GM23248 (cell line): ENCODE data around the gene FOSL2. TPM values are rescaled to one million over a fixed set of nuclear protein-coding genes. Genes with fewer than 3 reads are reported as not detected.

Experiments
- DNase-seq: peaks from one replicate; pipeline ENCODE4 v3.0.0-alpha.2; 2015
- H2AFZ ChIP-seq: fragments of 200-600 bp; sonication (generic); 2 replicates; pipeline ENCODE4 v1.6.1; 2016; ENCODE audit warnings: antibody characterized with exemption
- H3F3A ChIP-seq: fragments of 200-600 bp; sonication (generic); 2 replicates; pipeline ENCODE4 v1.6.1; 2016; ENCODE audit warnings: mild to moderate bottlenecking, antibody characterized with exemption, mixed run types; ENCODE audit not compliant: insufficient read depth
- H3K27ac ChIP-seq: fragments of 200-600 bp; sonication (generic); 2 replicates; pipeline ENCODE4 v1.5.1; 2016; ENCODE audit warnings: mild to moderate bottlenecking
- H3K27me3 ChIP-seq: fragments of 200-600 bp; sonication (generic); replicated peaks from 2 replicates; pipeline ENCODE4 v1.6.1; 2016; ENCODE audit warnings: mild to moderate bottlenecking; ENCODE audit not compliant: insufficient read depth
- H3K36me3 ChIP-seq: fragments of 200-600 bp; sonication (generic); 2 replicates; pipeline ENCODE4 v1.6.1; 2016; ENCODE audit warnings: low read depth, mild to moderate bottlenecking
- H3K4me1 ChIP-seq: fragments of 200-600 bp; sonication (generic); 2 replicates; pipeline ENCODE4 v1.6.1; 2016; ENCODE audit warnings: mild to moderate bottlenecking; ENCODE audit not compliant: insufficient read depth
- H3K4me2 ChIP-seq: fragments of 200-600 bp; sonication (generic); one replicate; pipeline ENCODE4 v1.6.1; 2016; ENCODE audit warnings: mild to moderate bottlenecking; ENCODE audit not compliant: unreplicated experiment
- H3K4me3 ChIP-seq: fragments of 200-600 bp; sonication (generic); 2 replicates; pipeline ENCODE4 v1.5.1; 2016; ENCODE audit warnings: mild to moderate bottlenecking
- H3K79me2 ChIP-seq: fragments of 200-600 bp; sonication (generic); 2 replicates; pipeline ENCODE4 v1.6.1; 2016; ENCODE audit warnings: mild to moderate bottlenecking; ENCODE audit not compliant: insufficient read depth
- H3K9ac ChIP-seq: fragments of 200-600 bp; sonication (generic); 2 replicates; pipeline ENCODE4 v1.6.1; 2016; ENCODE audit warnings: mild to moderate bottlenecking
- H3K9me2 ChIP-seq: fragments of 200-600 bp; sonication (generic); 2 replicates; pipeline ENCODE4 v1.6.1; 2016; ENCODE audit warnings: mixed run types, mild to moderate bottlenecking, moderate library complexity; ENCODE audit not compliant: insufficient read depth
- H3K9me3 ChIP-seq: fragments of 200-600 bp; sonication (generic); one replicate; pipeline ENCODE4 v1.6.1; 2017; ENCODE audit warnings: low read depth
- H4K20me1 ChIP-seq: fragments of 200-600 bp; sonication (generic); 2 replicates; pipeline ENCODE4 v1.6.0; 2016; ENCODE audit not compliant: insufficient read depth
- EZH2 ChIP-seq: fragments of 200-600 bp; sonication (generic); IDR thresholded peaks from 2 replicates; pipeline ENCODE4 v1.6.1; 2018; ENCODE audit warnings: antibody characterized with exemption, mild to moderate bottlenecking; ENCODE audit not compliant: insufficient read depth, poor library complexity, severe bottlenecking
- EZH2phosphoT487 ChIP-seq: fragments of 200-600 bp; sonication (generic); IDR thresholded peaks from 2 replicates; pipeline ENCODE4 v1.6.1; 2018; ENCODE audit warnings: antibody characterized with exemption, moderate library complexity, mild to moderate bottlenecking, low read depth; ENCODE audit not compliant: insufficient read depth
- WGBS, 2 experiments: methylation state at CpG; one replicate each; pipeline ENCODE4 v1.1.6; 2015 to 2017; ENCODE audit warnings: low lambda C conversion rate in 2 of 2, low coverage in 1 of 2; ENCODE audit errors: missing lambda C conversion rate in 2 of 2; 5-methylcytosine and 5-hydroxymethylcytosine counted together
- in situ Hi-C: fragments of 300-500 bp; cut with MboI; formaldehyde crosslinking; loops from 2 replicates; pipeline ENCODE4 v1.15.0; 2020
- polyA plus RNA-seq: library from polyadenylated mRNA; unstranded; fragments of >200 nt; fragmentation: Nextera tagmentation; extraction: Ambion mirVana; gene quantifications from 2 replicates; pipeline ENCODE4 v1.2.1, GENCODE V29; 2016
- total RNA-seq: library from RNA; depleted of rRNA; stranded (reverse); fragments of >200 nt; shearing (Covaris generic); gene quantifications from 2 replicates; pipeline ENCODE4 v1.2.3, GENCODE V29; 2014

Gene FOSL2
- total and polyA plus RNA-seq, 2 experiments from 2014 or later = 42.4 to 78.0 TPM

DNA sequence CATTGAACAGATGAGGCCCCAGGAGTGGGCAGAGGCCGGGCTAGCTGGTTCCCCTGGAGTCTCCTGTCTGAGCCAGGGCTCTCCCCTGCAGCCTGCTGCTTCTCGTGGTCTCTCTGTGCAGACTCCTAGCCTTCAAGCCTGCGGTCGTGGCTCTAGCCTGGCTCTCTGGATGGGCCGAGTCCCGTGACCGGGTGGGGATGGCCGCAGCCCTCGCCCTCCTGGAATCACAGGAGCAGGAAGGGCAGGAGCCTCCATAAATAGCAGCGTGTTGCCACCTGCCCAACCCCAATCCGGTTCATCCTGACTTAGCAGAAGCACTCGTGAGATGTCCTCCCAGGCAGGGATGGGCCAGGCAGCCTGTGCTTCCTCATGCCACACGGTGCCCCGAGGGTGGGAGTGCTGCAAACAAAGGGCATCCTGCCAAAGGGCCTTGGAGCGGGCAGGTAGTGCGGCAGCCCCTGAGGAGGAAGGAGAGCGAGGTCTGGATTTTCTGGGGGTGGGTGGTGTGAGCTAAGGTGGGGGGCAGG lies 43.9 kb downstream of the FOSL2 start:
- H3K9ac ChIP-seq = no peak overlapping the region
- no peak overlapping the region for H3K4me3 ChIP-seq
- no peak overlapping the region for H3K27ac ChIP-seq
- H3K4me2 ChIP-seq = no peak overlapping the region
- H2AFZ ChIP-seq = no peak overlapping the region
- WGBS, 2 experiments = 68 to 83% methylated on average over 13 to 17 of the region's 17 CpGs
- H4K20me1 ChIP-seq = no peaks in the 10 kb centered on the region
- DNase-seq = no peak
- TF ChIP-seq EZH2phosphoT487 = no peak
- TF ChIP-seq EZH2 = no peak
- no peaks in the 10 kb centered on the region for H3K27me3 ChIP-seq
- no peaks in the 10 kb centered on the region for H3K36me3 ChIP-seq
- in situ Hi-C loops = no loop called here
- no peaks in the 10 kb centered on the region for H3F3A ChIP-seq
- no peaks in the 10 kb centered on the region for H3K9me2 ChIP-seq
- no peaks in the 10 kb centered on the region for H3K79me2 ChIP-seq
- H3K9me3 ChIP-seq = no peaks in the 10 kb centered on the region
- H3K4me1 ChIP-seq = 0 out of 2 replicates have a peak, but pooled peaks cover 3% of the 10 kb centered on the region

DNA sequence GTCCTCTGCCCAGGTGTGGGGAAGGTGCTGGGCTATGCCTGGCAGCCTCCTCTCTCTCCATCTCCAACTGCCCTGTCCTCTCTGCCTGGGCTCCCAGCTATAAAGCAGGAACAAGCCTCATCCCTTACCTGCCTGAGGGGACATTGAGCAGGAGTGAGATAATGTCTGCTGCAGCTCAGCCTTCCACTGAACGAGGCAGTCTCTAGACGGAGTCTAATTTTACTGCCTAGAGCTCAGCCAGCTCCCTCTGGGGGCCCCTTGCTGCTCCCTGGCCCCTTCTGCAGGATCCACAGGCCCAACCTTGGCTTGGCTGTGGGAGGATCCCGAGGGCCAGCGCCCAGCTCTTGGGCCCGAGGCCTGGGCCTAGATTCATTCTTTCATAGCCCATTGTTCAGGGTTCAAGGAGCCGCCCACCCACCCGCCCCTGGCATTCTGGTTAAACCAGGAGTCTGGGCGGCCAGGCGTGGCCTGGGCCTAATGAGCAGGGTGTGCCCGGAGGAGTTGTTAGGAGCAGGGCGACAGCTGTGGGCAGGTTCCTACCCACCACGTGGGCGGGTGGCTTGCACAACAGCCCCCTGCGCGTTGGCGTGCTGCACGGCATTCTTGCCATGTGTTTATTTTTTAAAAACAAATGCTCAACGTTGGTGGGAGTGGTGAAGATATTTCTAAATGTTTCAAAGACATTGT lies 44.6 kb downstream of the FOSL2 start:
- peak; percentile 48 for DNase-seq
- Histone ChIP-seq H3K79me2 (no peaks in the 10 kb centered on the region), H3K27ac (no peak overlapping the region), H2AFZ (no peak overlapping the region; the same call in 1 of the 2 replicates), H3K4me2 (no peak overlapping the region), H3F3A (0 out of 2 replicates have a peak, but pooled peaks cover 5% of the 10 kb centered on the region), H3K36me3 (no peaks in the 10 kb centered on the region), H3K9ac (no peak overlapping the region), H3K4me1 (0 out of 2 replicates have a peak, but pooled peaks cover 3% of the 10 kb centered on the region), H4K20me1 (no peaks in the 10 kb centered on the region), H3K9me2 (no peaks in the 10 kb centered on the region), H3K27me3 (no peaks in the 10 kb centered on the region), H3K9me3 (no peaks in the 10 kb centered on the region), H3K4me3 (no peak overlapping the region)
- WGBS, 2 experiments = 56 to 57% methylated on average over 15 to 18 of the region's 18 CpGs
- in situ Hi-C loops = no loop called here
- TF ChIP-seq EZH2 (no peak), EZH2phosphoT487 (no peak)

DNA sequence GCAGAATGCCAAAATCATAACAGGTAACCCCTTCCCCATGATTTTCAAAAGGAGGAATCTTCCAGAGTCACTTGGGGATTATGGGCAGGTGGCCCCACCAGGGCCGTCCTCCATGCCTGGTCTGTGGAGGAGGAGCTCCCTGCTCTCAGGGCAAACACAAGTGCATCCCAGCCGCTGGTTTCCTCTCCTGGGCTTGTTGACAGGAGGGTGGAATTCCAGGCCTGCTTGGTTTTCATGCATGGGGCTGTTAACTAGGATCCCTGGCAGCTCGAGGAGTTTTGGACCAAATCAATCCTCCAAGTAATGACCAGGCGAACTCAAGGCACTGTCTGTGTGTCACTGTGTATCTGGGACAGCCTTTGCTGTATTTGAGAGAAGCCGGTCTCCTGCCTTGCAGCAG lies 45.3 kb downstream of the FOSL2 start:
- no peak overlapping the region for H3K27ac ChIP-seq
- H3K4me2 ChIP-seq = no peak overlapping the region
- 0 out of 2 replicates have a peak, but pooled peaks cover 6% of the 10 kb centered on the region for H3F3A ChIP-seq
- 0 out of 2 replicates have a peak, but pooled peaks cover 7% of the 10 kb centered on the region for H3K4me1 ChIP-seq
- H3K9ac ChIP-seq = no peak overlapping the region
- H3K4me3 ChIP-seq = no peak overlapping the region
- no peaks in the 10 kb centered on the region for H3K36me3 ChIP-seq
- no peaks in the 10 kb centered on the region for H4K20me1 ChIP-seq
- TF ChIP-seq EZH2phosphoT487 (no peak), EZH2 (no peak)
- DNase-seq = no peak
- no peaks in the 10 kb centered on the region for H3K9me3 ChIP-seq
- H3K79me2 ChIP-seq = no peaks in the 10 kb centered on the region
- in situ Hi-C loops = no loop called here
- 55 to 74% methylated on average over 5 of the region's 5 CpGs for WGBS, 2 experiments
- no peak overlapping the region; the same call in 1 of the 2 replicates for H2AFZ ChIP-seq
- no peaks in the 10 kb centered on the region for H3K9me2 ChIP-seq
- H3K27me3 ChIP-seq = no peaks in the 10 kb centered on the region

DNA sequence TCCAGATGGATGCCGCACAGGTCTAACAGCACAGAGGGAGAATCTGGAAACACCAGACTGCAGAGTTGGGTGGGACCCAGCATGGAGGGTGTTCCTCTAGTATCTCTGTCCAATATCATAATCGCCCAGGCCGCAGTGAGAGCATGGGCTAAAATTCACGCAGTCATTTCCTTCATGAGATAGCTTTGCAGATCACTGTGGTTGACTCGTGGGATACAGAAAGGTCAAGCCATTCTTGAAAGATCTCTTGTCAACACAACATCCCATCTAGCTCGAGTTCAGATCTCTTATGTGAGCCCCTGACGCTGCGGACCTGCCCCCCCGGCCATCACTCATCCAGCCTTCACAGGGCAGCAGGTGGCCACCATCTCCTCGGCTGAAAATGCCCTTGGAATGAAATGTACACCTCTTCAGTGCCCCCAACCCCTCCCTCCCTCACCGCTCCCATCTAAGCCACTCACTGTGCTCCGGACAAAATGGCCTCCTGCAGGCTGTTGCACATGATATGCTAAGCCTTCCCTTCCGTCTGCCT lies 45.9 kb downstream of the FOSL2 start:
- Histone ChIP-seq H3K4me2 (no peak overlapping the region), H3K4me3 (no peak overlapping the region), H3F3A (0 out of 2 replicates have a peak, but pooled peaks cover 6% of the 10 kb centered on the region), H4K20me1 (no peaks in the 10 kb centered on the region), H3K9me3 (no peaks in the 10 kb centered on the region), H3K9me2 (no peaks in the 10 kb centered on the region), H3K79me2 (no peaks in the 10 kb centered on the region), H3K4me1 (0 out of 2 replicates have a peak, but pooled peaks cover 7% of the 10 kb centered on the region), H2AFZ (no peak overlapping the region), H3K27ac (no peak overlapping the region), H3K9ac (no peak overlapping the region), H3K36me3 (no peaks in the 10 kb centered on the region), H3K27me3 (no peaks in the 10 kb centered on the region)
- TF ChIP-seq EZH2phosphoT487 (no peak), EZH2 (no peak)
- DNase-seq = no peak
- in situ Hi-C loops = no loop called here
- WGBS, 2 experiments = 92 to 93% methylated on average over 13 of the region's 13 CpGs
